ENCODE measurements around the gene DDX24. TPM values are rescaled to one million over a fixed set of nuclear protein-coding genes. Genes with fewer than 3 reads are reported as not detected.

DDX24 gene
- total RNA-seq, 2 donors from 2014 or later = 102 to 106 TPM

DNA sequence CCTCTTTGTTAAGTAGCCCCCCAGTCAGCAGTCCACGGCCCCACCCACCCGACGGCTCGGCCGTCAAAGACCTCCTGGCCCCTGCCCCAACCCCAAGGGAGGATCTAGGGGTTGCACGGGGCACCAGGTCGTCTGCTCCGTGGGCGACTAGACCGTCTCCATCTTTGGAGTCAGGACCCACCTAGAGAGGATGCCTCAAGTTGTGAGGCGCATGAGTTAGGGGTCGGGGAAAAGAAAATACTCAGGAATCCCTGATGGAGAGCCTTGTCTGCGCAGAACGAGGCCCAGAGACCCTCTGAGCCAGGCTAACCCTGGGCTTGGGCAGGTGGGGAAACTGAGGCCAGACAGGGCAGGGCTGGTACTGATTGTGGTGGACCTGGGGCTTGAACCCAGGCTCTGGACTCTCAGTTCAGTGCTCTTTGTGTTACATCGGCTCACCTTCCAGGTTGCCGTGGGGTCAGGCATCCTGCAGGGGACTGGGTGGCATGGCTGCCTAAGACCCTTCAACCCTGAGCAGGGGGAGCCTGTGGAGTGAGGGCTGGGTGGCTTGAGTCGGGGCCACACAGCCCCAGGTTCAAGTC lies 54.0 kb downstream of the DDX24 start:
- ATAC-seq (no peak), DNase-seq (no peak)
- intact Hi-C loops (cut with DNase I, micrococcal nuclease) = no loop called here

DNA sequence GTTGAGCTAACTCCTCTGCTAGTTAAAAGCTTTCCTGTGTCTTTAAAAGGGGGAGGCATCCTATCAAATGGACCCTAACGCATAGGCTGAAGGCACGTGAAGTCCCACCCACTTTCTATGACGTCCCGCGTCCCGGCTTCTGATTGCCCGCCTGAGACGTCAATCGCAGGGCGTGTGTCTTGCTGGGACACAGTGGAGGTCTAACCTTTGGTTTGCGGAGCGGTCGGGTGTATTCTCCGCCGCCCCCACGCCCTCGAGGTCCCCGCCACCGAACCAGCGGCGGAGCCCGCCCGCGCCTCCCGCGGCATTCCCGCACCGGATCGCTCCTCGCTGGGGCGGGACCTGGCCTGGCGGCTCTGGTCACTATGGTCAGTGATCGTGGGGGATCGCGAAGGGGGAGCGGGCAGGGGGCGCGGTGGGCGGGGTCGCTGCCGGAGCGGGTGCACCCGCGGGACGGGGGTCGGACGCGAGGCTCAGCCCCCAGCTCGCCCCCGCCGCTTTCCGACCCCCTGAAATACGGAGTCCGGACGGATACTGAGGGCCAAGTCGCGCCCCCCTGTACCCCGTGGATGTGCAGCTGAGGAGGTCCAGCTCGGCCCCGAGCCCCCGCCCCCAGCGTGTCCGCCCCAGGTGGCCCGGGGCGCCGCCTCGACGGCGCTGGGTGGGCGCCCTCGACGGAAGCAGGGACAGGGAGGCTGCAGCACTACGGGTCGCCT lies 54.7 kb downstream of the DDX24 start, which contains the start of gene OTUB2:
TSS of gene OTUB2 (plus strand) at position 168 of the 716 bp plus-strand sequence. CDS start at position 366, 198 bp downstream.
- ATAC-seq (peak; percentile 96), DNase-seq (peak; percentile 97)
- intact Hi-C loops (cut with DNase I, micrococcal nuclease) = no loop called here

GRCh38 chr14:94025720-94026119 lies 55.3 kb downstream of the DDX24 start:
- DNase-seq (no peak), ATAC-seq (no peak)
- intact Hi-C loops (cut with DNase I, micrococcal nuclease) = no loop called here

- no peak for DNase-seq
- no peak for ATAC-seq
- intact Hi-C loops (cut with DNase I, micrococcal nuclease) = no loop called here
Observed at GRCh38 chr14:94024549-94024948, 56.5 kb downstream of the DDX24 start.

- ATAC-seq = no peak
- DNase-seq = no peak
- intact Hi-C loops (cut with DNase I, micrococcal nuclease) = no loop called here
Observed at GRCh38 chr14:94022532-94023411, 58.2 kb downstream of the DDX24 start.

- ATAC-seq (no peak), DNase-seq (no peak)
- intact Hi-C loops (cut with DNase I, micrococcal nuclease) = no loop called here
Observed at GRCh38 chr14:94021416-94022157, 59.4 kb downstream of the DDX24 start.

DNA sequence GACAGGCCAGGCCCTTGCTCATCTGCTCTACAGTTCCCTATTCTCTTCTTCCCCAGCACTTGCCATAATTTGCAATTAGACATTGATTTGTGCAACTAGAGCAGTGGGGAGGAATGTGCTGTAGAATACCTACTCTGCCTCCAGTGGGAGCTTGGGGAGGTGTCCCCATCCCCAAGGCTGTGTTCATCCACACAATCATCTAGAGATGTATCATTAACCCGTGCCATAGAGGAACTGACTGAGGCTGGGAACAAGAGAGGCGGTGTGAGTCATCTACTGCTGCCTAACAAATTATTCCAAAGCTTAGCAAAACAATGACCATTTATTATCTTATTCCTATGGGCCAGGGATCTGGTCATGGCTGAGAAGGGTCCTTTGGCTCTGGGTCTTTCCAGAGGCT lies 60.0 kb downstream of the DDX24 start:
- ATAC-seq = no peak
- DNase-seq = no peak
- intact Hi-C loops (cut with DNase I, micrococcal nuclease) = no loop called here

GRCh38 chr14:94020267-94020666 lies 60.7 kb downstream of the DDX24 start:
- intact Hi-C loops (cut with DNase I, micrococcal nuclease) = no loop called here
- DNase-seq (no peak), ATAC-seq (no peak)

DNA sequence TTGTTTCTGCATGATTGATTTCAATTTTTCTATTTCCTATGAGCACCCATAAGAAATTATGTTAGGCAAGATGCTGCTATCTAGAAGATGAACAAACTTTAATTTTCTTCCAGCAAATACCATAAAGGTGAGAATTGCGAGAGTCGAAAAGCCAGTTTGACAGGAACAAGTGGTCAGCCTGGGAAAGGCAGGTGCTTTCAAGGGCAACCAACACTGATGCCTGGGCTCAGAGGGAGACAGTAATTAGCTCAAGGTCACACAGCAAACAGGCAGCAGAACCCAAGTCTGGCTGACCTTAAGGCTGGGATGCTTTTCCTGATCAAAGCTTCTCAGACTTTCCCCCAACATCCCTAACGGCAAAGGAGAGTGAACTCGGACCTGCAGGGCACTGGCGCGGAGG lies 61.7 kb downstream of the DDX24 start:
- DNase-seq (no peak), ATAC-seq (no peak)
- intact Hi-C loops (cut with DNase I, micrococcal nuclease) = no loop called here

GRCh38 chr14:94018308-94018707 lies 62.7 kb downstream of the DDX24 start:
- intact Hi-C loops (cut with DNase I, micrococcal nuclease) = no loop called here
- DNase-seq = no peak
- no peak for ATAC-seq

GRCh38 chr14:94016446-94016976 lies 64.5 kb downstream of the DDX24 start:
- ATAC-seq (no peak), DNase-seq (no peak)
- intact Hi-C loops (cut with DNase I, micrococcal nuclease) = no loop called here

- DNase-seq (no peak), ATAC-seq (no peak)
- intact Hi-C loops (cut with DNase I, micrococcal nuclease) = no loop called here
Observed at GRCh38 chr14:94015223-94015622, 65.8 kb downstream of the DDX24 start.

- ATAC-seq (no peak), DNase-seq (no peak)
- intact Hi-C loops (cut with DNase I, micrococcal nuclease) = no loop called here
Observed at GRCh38 chr14:94014382-94014781, 66.6 kb downstream of the DDX24 start.

DNA sequence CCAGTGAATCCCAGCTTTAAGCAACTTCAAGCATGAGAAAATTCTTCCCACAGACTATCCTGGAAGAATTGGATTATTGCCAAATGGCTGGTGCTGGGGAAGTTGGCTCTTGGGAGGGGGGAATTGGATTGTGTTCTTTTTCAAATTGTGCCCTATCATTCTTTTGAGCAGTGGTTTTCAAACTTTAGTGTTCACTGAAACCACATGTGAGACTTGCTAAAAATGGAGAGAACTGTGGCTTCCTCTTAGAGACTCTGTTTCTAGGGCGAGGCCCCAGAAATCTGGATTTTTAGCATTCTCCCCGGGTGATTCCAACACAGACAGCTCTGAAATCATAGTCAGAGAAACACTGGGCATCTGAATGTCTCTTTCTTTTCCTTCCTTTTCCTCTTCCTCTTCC lies 69.2 kb downstream of the DDX24 start:
- intact Hi-C loops (cut with DNase I, micrococcal nuclease) = no loop called here
- DNase-seq = no peak
- no peak for ATAC-seq

DNA sequence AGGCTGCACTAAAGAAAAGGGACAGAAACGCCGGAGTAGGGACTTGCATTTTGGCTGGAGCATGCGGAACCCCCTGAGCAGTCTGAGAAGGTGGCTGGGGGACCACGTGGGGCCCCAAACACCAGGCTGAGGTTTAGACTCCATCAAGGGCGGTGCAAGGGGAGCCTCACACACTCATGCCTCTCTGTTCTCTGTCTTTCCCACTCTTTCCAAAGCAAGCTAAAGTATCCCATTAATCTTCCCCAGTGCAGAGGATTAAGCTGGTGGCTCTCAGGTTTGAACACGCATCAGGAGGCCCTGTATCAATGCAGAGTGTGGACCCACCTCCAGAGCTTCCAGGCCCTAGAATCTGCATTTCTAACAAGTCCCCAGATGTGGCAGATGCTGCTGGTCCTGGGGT lies 70.4 kb downstream of the DDX24 start:
- intact Hi-C loops (cut with DNase I, micrococcal nuclease) = no loop called here
- ATAC-seq (no peak), DNase-seq (no peak)

DNA sequence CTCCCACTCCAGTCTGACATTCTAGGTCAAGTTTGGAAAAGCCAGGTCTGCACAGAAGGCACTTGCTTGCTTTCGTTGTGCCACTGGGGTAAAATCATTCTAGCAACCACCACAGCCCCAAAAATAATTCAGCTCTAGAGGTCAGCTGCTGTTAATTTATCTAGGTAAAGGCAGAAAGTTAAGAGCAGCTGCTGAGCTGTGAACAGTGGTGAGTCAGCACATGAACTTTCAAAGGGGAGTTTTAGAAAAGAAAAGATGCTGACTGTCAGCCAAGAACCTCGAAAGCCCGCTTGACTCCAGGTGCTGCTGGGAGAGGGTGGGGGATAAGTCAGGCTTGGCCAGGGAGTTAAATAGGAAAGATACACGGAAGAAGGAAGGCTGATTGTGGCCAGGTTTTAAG lies 71.2 kb downstream of the DDX24 start:
- DNase-seq (no peak), ATAC-seq (no peak)
- intact Hi-C loops (cut with DNase I, micrococcal nuclease) = loop anchor here in 1 of 2 donors (10.0 kb wide), 1 partner anchor 65 kb away; no protein-coding TSS in a partner anchor

DNA sequence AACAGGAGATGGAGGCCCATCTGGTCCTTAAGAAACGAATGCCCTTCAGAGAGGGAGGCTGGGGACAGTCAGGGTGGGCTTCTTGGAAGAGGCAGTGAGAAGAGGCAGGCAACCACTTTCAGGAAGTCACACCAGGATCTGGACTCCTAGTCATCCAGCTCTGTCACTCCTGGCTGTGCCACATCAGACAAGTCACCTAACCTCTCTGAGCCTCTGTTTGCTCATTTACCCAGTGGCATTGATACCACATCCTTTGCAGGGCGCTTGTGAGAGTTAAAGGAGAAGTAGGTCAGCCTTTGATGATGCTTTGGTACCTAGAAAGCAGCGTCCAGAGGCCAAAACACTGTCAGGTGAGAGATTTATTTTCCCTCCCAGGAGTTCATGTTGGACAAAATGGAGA lies 72.8 kb downstream of the DDX24 start:
- intact Hi-C loops (cut with DNase I, micrococcal nuclease) = loop anchor here in 1 of 2 donors (10.0 kb wide), 1 partner anchor 63 kb away; no protein-coding TSS in a partner anchor
- ATAC-seq (no peak), DNase-seq (no peak)

DNA sequence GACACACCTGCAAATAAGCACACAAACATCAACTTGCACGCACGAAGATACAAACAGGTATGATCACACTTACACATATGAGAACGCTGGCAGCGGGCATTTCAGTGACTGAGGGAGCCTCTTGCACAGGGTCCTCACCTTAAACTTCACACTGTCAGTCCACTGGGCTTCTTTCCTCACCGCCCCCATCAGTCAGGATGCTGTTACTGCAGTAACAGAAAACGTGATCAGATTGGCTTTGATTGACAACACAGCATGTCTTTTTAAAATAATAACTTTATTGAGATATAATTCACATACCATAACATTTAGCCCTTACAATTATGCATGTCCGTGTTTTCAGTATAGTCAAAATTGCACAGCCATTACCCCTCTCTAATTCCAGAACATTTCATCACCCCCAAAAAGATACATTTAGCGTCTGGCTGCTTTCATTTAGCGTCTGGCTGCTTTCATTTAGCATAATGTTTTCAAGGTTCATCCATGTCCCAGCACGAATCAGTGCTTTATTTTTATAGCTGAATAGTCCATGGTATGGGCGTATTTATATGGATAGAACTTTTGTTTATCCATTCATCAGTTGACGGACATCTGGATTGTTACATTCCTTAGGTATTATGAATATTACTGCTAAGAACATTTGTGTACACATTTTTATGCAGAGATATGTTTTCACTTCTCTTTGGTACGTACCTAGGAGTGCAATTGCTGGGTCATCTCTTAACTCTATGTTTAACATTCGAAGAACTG lies 75.5 kb downstream of the DDX24 start:
- no peak for ATAC-seq
- intact Hi-C loops (cut with DNase I, micrococcal nuclease) = loop anchor here in 1 of 2 donors (10.0 kb wide), 1 partner anchor 61 kb away; no protein-coding TSS in a partner anchor
- DNase-seq = no peak

Data from left colon (tissue), 2 donors.